Prostate gland (tissue), 2 donors: ENCODE measurements around the gene PCDHGC5. TPM values are rescaled to one million over a fixed set of nuclear protein-coding genes. Genes with fewer than 3 reads are reported as not detected.
A peak's percentile ranks its signal among the peaks of the same experiment; 100 is the strongest.

Experiments used
- DNase-seq: peaks from one replicate; pipeline ENCODE4 v3.0.0-alpha.2; 2019; ENCODE audit warnings: low spot score
- H3K27ac ChIP-seq, 2 donors: fragments of 200-600 bp; sonication (generic); 2 replicates each; pipeline ENCODE4 v1.5.1; 2017 to 2019
- H3K27me3 ChIP-seq: fragments of 200-600 bp; sonication (generic); replicated peaks from 2 replicates; pipeline ENCODE4 v1.5.1; 2019; ENCODE audit not compliant: insufficient read depth
- H3K36me3 ChIP-seq, 2 donors: fragments of 200-600 bp; sonication (generic); 1 replicate in 1 of 2; 2 replicates in 1 of 2; pipeline versions ENCODE4 v1.5.1 to v1.8.1; 2017 to 2019
- H3K4me1 ChIP-seq: fragments of 200-600 bp; sonication (generic); replicated peaks from 2 replicates; pipeline ENCODE4 v1.5.1; 2019
- H3K4me3 ChIP-seq, 2 donors: fragments of 200-600 bp; sonication (generic); 2 replicates each; pipeline ENCODE4 v1.5.1; 2017 to 2019
- H3K9me3 ChIP-seq: fragments of 200-600 bp; sonication (generic); 2 replicates; pipeline ENCODE4 v1.5.1; 2017
- POLR2A ChIP-seq: fragments of 450-650 bp; IDR thresholded peaks from one replicate; pipeline ENCODE4 v1.6.1; 2016; ENCODE audit warnings: antibody characterized with exemption, mild to moderate bottlenecking
- POLR2AphosphoS5 ChIP-seq: sonication (generic); formaldehyde crosslinking; IDR thresholded peaks from one replicate; pipeline ENCODE4 v1.6.1; 2017; ENCODE audit warnings: antibody characterized with exemption
- WGBS: methylation state at CpG from one replicate; pipeline ENCODE4 v1.1.5; 2018; 5-methylcytosine and 5-hydroxymethylcytosine counted together
- intact Hi-C: fragments of 100-400 bp; cut with DNase I; formaldehyde crosslinking; loops from one replicate; pipeline ENCODE4 v1.14.2; 2022
- total RNA-seq, 2 donors: library from RNA; depleted of rRNA; stranded (reverse); fragments of >200 nt; gene quantifications; one replicate each; pipeline ENCODE4 v1.1.0, GENCODE V29; 2016
- TF ChIP-seq, protein P1 (sequence below), 4 experiments: fragments of 200-600 bp in 2 of 4; fragments of 450-650 bp in 2 of 4; sonication (generic) in 2 of 4; IDR thresholded peaks; 1 replicate in 3 of 4; 2 replicates in 1 of 4; pipeline ENCODE4 v1.5.1; 2016 to 2019; ENCODE audit warnings: antibody characterized with exemption in 4 of 4, mild to moderate bottlenecking in 2 of 4, moderate library complexity in 2 of 4

Gene PCDHGC5
- total RNA-seq, 2 donors from 2014 or later = 0.96 to 2.7 TPM

DNA sequence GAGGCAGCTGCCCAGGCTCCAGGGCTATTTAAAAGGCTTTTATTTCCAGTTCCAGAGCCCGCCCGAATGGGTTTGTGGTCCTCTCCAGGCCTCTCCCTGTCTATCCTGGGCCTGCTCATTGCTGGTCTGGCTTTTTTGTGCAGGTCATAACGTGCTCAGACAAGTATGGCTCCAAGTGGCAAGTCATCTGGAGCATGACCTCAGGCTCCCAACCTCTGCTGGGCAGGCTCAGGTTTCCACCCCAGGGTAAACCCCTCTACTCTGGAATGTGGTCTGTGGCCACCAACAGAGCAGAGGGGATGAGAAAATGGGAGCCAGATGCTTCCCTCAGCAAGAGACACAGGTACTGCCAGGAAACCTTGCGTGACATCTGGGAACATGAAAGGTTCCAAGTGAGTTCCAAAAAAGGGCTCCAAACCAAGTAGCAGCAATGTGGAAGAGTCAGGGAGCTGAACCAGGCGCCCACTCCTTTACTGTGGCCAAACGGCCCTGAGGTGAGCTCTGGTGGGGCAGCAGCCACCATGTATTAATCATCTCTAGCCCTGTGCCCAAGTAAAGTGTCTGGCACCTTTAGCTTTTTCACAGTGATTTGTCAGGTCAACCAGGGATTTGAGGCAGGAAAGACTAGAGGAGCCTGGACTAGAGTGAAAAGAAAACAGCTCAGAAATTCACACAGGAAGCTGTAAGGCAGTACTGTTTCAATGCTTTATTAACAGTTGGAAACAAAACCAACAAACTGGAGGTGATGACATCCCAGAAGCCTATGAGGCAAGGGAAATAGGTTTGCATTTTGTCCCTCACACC lies 25.7 kb downstream of the PCDHGC5 start:
- H3K27me3 ChIP-seq = no peaks in the 10 kb centered on the region
- TF ChIP-seq, protein P1, sequence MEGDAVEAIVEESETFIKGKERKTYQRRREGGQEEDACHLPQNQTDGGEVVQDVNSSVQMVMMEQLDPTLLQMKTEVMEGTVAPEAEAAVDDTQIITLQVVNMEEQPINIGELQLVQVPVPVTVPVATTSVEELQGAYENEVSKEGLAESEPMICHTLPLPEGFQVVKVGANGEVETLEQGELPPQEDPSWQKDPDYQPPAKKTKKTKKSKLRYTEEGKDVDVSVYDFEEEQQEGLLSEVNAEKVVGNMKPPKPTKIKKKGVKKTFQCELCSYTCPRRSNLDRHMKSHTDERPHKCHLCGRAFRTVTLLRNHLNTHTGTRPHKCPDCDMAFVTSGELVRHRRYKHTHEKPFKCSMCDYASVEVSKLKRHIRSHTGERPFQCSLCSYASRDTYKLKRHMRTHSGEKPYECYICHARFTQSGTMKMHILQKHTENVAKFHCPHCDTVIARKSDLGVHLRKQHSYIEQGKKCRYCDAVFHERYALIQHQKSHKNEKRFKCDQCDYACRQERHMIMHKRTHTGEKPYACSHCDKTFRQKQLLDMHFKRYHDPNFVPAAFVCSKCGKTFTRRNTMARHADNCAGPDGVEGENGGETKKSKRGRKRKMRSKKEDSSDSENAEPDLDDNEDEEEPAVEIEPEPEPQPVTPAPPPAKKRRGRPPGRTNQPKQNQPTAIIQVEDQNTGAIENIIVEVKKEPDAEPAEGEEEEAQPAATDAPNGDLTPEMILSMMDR (IDR thresholded peaks at IDR 0.05) = no peak
- TF ChIP-seq POLR2AphosphoS5 (no peak), POLR2A (no peak)
- no peak overlapping the region for H3K4me3 ChIP-seq
- H3K4me1 ChIP-seq = peaks cover 4% of the 10 kb centered on the region
- peak; percentile 68 for DNase-seq
- 25% methylated on average over 6 of the region's 6 CpGs for WGBS
- H3K9me3 ChIP-seq = no peaks in the 10 kb centered on the region
- H3K27ac ChIP-seq = peak overlapping the region; percentile 84 to 87
- intact Hi-C loops = loop anchor here (5.0 kb wide), 1 partner anchor 37 kb away; the partner anchor contains the start of gene PCDHGC3
- H3K36me3 ChIP-seq = no peaks in the 10 kb centered on the region

GRCh38 chr5:141515141-141515540 lies 26.3 kb downstream of the PCDHGC5 start:
- peak overlapping the region; percentile 84 to 87 for H3K27ac ChIP-seq
- H3K4me3 ChIP-seq = no peak overlapping the region
- H3K9me3 ChIP-seq = no peaks in the 10 kb centered on the region
- peaks cover 4% of the 10 kb centered on the region for H3K4me1 ChIP-seq
- no peaks in the 10 kb centered on the region for H3K27me3 ChIP-seq
- H3K36me3 ChIP-seq = no peaks in the 10 kb centered on the region
- TF ChIP-seq POLR2AphosphoS5 (no peak), POLR2A (no peak)
- TF ChIP-seq, protein P1 (IDR thresholded peaks at IDR 0.05) = no peak
- no peak for DNase-seq
- WGBS = 78% methylated on average over 3 of the region's 3 CpGs
- intact Hi-C loops = no loop called here

- intact Hi-C loops = no loop called here
- Histone ChIP-seq H3K36me3 (no peaks in the 10 kb centered on the region), H3K4me1 (peaks cover 4% of the 10 kb centered on the region), H3K27ac (peak overlapping the region in 1 of 2 donors; percentile 87), H3K9me3 (no peaks in the 10 kb centered on the region), H3K27me3 (no peaks in the 10 kb centered on the region), H3K4me3 (no peak overlapping the region)
- 86% methylated on average over 4 of the region's 4 CpGs for WGBS
- TF ChIP-seq, protein P1 (IDR thresholded peaks at IDR 0.05) = no peak
- TF ChIP-seq POLR2A (no peak), POLR2AphosphoS5 (no peak)
- no peak for DNase-seq
Measured at GRCh38 chr5:141515946-141516671, 27.2 kb downstream of the PCDHGC5 start.

GRCh38 chr5:141516672-141517025 lies 27.8 kb downstream of the PCDHGC5 start:
- WGBS = 83% methylated on average over 8 of the region's 8 CpGs
- Histone ChIP-seq H3K36me3 (no peaks in the 10 kb centered on the region), H3K27ac (no peak overlapping the region), H3K4me1 (peaks cover 4% of the 10 kb centered on the region), H3K27me3 (no peaks in the 10 kb centered on the region), H3K9me3 (no peaks in the 10 kb centered on the region), H3K4me3 (no peak overlapping the region)
- no peak for DNase-seq
- TF ChIP-seq POLR2AphosphoS5 = no peak
- TF ChIP-seq, protein P1 (IDR thresholded peaks at IDR 0.05) = no peak
- TF ChIP-seq POLR2A = no peak
- intact Hi-C loops = no loop called here
